ENCODE data around the gene PCBP3. TPM values are rescaled to one million over a fixed set of nuclear protein-coding genes. Genes with fewer than 3 reads are reported as not detected.
"Not testable (repeated sequence)": the region's sequence is repeated elsewhere in the genome, so short reads cannot be mapped to it uniquely, and the experiment has no call there.

PCBP3 gene
- polyA plus RNA-seq, 1 donor, result 0.89 TPM

DNA sequence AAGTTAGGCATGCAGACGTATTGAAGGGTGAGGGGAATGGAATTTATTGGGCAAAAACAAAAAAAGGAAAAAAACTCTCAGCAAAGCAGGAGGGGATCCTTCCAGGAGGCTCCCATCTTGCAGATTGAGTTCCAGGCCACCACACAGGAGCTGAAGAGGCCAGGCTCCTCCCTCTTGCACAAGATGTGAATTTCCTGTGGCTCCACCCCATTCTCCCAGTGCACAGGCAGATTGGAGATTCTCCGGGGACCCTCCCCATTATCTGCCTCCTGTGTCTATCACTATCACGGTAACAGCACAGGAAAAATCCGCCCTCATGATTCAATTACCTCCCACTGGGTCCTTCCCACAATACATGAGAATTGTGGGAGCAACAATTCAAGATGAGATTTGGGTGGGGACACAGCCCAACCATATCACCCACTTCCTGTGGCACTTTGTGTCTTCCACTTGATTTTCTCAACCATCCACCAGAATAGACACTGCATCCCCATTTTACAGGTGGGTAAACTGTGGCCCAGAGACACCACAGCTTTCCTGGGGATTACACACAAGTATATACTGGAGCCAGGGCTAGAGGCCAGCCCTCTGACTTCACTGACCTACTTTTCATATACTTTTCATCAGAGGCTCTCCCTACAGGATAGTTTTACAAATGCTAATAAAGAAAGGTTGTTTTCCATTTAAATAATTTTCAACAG, 319.2 kb downstream of the PCBP3 start:
- DNase-seq (ENCODE audit: low read depth), result no peak

GRCh38 chr21:45963232-45963570, 319.7 kb downstream of the PCBP3 start:
- DNase-seq (ENCODE audit: low read depth), result peak; percentile 93

DNA sequence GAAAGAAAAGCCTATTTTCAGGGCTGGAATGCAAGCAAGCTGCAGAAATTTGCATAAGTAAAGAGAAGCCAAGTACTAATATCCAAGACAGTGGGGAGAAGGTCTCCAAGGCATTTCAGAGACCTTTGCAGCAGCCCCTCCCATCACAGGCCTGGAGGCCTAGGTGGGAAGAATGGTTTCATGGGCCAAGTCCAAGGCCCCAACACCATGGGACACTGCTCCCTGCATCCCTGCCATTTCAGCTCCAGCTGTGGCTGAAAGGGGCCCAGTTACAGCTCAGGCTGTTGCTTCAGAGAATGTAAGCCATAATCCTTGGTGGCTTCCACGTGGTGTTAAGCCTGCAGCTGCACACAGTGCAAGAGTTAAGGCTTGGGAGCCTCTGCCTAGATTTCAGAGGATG, 321.1 kb downstream of the PCBP3 start:
- no peak for DNase-seq (ENCODE audit: low read depth)

DNA sequence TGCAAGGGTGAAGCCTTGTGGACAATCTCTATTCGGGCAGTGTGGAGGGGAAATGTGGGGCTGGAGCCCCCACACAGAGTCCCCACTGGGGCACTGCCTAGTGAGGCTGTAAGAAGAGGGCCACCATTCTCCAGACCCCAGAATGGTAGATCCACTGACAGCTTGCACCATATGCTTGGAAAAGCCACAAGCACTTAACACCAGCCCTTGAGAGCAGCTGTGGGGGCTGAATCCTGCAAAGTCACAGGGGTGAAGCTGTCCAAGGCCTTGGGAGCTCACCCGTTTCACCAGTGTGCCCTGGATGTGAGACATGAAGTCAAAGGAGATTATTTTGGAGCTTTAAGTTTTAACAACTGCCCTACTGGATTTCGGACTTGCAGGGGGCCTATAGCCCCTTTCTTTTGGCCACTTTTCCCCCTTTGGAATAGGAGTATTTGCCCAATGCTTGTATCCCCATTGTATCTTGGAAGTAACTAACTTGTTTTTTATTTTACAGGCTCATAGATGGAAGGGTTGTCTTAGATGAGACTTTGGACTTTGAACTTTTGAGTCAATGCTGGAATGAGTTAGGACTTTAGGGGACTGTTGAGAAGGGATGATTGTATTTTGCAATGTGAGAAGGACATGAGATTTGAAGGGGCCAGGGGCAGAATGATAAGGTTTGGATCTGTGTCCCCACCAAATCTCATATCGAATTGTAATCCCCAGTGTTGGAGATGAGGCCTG, 321.7 kb downstream of the PCBP3 start:
- no peak for DNase-seq (ENCODE audit: low read depth)

- no peak for DNase-seq (ENCODE audit: low read depth)
Observed at GRCh38 chr21:45966791-45967394, 323.4 kb downstream of the PCBP3 start.

DNA sequence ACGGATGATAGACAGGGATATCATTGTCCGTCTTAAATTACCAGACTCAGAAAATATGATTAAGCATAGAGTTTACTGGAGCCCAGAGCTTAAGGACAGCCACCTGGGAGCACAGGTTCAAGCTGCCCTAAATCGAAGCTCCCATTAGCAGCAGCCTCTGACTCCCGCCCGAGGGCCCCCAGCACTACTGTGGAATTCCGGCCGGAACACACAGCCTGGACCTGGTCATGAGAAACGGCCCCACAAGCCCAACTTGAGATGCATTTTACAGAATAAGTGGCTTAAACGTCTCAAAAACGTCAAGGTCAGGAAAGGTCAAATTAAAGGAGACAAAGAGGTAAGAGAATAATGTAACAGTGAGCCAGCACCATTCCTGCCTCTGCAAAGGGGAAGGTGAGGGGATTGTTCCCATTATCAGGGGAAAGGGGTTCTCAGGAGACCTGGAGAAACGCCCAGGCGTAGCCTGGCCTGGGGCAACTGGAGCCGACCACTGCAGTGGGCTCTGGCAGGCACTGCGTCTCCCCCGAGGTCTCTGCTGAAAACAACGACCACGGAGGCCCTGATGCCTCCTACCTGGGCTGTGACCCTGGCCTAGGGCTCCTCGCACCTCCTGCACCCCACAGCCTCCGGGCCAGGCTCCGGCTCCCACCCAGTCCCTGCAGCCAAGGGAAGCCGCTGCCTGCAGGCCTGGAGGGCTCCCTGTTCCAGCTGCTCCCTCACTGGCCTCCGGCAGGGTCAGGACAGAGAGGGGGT, 326.6 kb downstream of the PCBP3 start:
- no peak for DNase-seq (ENCODE audit: low read depth)

DNA sequence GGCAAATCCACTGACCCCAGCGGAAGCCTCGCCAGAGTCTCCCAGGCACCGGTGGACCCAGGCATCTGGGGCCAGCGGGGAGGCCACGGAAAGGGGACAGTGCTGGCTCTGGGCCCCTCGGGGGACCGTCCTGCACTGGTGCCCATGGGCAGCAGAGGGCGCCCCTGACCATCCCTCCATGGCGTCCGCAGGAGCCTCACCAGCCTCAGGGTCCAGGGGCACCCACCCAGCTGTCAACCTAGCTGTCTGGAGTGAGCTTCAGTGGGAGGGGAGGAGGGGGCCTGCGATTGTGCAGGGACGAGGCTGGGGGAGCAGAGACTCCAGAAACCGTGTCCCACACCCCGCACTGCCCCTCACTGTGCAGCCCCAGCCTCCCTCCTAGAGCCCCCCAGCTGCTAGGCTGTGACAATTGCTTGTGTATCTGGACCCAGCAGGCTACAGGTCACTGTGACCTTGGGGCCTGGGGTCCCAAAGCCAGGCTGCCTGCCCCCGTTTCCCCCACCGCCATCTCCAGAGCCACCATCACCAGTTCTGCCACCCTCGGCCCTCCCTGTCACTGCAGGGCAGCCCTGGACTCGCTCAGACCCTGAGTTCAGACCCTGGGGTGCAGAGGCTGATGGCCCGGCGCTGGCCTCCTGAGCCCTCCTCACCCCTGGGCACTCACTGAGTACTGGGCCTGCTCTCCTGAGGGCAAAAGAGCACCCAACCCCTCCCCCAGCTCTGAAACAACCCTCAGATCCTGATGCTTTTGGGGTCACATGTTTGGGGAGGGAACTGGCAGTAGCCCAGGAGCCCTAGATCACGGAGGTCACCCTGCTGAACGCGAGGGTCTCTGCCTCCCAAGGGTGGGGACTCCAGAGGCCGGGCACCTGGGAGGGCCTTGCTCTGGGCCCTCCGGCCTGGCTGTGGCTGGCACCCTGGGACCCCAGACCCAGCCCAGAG, 327.4 kb downstream of the PCBP3 start:
- DNase-seq (ENCODE audit: low read depth), result no peak

DNA sequence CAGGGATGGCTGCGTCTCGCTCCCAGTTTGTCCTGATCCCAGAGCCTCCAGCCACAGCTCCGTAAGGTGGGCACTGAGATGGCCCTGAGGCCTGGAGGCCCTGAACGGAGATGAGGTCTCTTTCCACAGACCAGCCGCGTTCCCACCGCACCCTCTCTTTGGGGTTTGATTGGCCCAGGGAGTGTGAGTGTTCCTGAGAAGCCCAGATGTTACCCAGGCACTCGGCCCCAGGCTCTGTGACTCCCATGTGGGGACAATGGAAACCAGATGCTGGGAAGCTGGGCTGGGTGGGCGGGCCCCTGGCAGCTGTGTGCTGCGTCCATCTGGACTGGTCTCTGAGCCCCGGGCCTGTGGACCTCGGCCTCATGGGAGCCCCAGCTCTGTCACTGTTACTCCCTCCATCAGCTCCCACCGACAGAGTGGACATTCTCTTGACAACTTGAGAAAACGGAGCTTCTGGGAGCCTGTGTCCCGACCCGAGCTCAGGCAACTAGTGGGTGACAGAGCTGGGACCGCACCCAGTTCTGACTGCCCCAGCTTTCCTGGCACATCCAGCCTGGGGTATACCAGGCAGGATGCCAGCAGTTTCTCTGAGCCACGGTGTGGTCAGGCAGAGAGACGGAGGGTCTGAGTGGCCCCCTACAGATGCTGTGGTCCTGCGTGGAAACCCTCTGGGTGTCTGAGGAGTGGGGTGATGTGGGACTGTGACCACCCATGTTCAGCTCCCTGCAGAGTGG, 328.3 kb downstream of the PCBP3 start:
- DNase-seq (ENCODE audit: low read depth), result no peak

- DNase-seq (ENCODE audit: low read depth), result no peak
Observed at GRCh38 chr21:45972353-45972715, 328.8 kb downstream of the PCBP3 start.

GRCh38 chr21:45972716-45973474, 329.4 kb downstream of the PCBP3 start:
- DNase-seq (ENCODE audit: low read depth), result peak; percentile 98

- DNase-seq (ENCODE audit: low read depth), result peak; percentile 75
Observed at GRCh38 chr21:45973475-45974072, 330.0 kb downstream of the PCBP3 start.

GRCh38 chr21:45974073-45975019, 330.8 kb downstream of the PCBP3 start:
- no peak for DNase-seq (ENCODE audit: low read depth)

DNA sequence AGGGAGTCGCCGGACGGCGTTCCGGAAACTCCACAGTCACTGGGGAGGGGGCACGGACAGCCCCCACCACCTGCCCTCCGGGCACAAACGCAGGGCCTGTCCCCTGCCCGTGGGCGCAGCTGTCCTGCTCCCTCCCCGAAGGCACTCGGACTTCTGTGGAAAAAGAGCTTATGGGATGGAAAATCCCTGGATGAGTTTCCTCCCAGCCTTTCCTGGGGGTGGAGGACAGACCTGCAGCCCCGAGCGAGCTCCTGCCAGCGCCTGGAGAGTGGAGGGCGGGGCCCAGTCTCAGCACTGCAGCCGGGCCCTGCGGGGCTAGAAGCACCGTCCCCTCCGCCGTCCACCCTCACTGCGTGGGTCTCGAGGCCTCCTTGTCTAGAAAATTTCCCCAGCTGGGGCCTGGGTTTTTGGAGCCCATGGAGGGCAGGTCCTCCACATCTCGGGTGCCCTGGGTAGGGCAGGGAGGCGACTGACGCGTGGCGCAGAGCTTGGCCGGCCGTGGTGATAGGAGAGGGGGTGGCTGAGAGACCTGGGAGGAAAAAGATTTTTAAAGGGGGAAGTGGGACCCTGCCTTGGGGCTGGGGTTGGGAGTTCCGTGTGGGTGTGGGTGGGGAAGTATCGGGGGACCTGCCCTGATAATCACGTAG, 331.6 kb downstream of the PCBP3 start:
- no peak for DNase-seq (ENCODE audit: low read depth)

DNA sequence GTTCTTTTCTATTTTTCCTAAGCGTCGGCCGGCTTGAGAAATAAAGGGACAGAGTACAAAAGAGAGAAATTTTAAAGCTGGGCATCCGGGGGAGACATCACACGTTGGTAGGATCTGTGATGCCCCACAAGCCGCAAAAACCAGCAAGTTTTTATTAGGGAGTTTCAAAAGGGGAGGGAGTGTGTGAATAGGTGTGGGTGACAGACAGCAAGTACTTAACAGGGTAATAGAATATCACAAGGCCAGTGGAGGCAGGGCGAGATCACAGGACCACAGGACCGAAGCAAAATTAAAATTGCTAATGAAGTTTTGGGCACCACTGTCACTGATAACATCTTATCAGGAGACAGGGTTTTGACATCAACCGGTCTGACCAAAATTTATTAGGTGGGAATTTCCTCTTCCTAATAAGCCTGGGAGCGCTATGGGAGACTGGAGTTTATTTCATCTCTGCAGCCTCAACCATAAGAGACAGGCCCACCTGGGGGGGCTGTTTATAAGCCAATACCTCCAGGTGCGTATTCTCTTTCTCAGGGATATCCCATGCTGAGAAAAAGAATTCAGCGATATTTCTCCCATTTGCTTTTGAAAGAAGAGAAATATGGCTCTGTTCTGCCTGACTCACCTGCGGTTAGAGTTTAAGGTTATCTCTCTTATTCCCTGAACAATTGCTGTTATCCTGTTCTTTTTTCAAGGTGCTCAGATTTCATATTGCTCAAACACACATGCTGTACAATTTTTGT, 332.3 kb downstream of the PCBP3 start:
- DNase-seq (ENCODE audit: low read depth), result not testable (repeated sequence)

DNA sequence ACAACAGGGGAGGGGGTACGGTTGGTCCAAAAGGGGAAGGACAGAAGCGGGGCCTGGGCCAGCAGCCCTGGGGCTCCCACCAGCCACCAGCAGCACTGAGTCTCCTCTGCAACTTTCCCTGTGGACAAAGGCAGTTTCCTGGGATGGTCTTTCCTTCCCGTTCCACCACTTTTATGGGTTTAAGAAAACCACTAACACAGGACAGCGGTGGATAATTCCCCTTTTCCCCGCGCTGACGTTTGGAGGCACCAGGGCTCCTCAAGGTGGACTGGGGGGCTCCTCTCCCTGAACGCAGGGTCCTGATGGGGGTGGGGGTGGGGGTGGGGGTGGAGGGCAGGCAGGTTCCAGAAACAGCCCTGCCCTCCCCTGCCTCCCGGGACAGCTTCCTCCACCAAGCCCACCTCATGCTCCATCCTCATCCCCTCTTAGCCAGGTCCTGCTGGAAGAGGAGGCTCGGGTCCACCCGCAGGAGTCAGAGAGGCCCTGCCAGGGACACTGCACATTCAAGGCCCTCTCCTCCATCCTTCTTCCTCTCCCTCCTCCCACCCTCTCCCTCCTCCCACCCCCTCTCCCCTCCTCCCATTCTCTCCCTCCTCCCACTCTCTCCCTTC, 333.3 kb downstream of the PCBP3 start:
- DNase-seq (ENCODE audit: low read depth), result no peak

- DNase-seq (ENCODE audit: low read depth), result no peak
Observed at GRCh38 chr21:45977396-45977795, 333.9 kb downstream of the PCBP3 start.

Measured in forelimb muscle (tissue), 1 donor.